ENCODE measurements around the gene GAS6. TPM values are rescaled to one million over a fixed set of nuclear protein-coding genes. Genes with fewer than 3 reads are reported as not detected.

GAS6 gene
- total RNA-seq, 4 donors from 2014 or later, result 132 to 392 (median 217) TPM

DNA sequence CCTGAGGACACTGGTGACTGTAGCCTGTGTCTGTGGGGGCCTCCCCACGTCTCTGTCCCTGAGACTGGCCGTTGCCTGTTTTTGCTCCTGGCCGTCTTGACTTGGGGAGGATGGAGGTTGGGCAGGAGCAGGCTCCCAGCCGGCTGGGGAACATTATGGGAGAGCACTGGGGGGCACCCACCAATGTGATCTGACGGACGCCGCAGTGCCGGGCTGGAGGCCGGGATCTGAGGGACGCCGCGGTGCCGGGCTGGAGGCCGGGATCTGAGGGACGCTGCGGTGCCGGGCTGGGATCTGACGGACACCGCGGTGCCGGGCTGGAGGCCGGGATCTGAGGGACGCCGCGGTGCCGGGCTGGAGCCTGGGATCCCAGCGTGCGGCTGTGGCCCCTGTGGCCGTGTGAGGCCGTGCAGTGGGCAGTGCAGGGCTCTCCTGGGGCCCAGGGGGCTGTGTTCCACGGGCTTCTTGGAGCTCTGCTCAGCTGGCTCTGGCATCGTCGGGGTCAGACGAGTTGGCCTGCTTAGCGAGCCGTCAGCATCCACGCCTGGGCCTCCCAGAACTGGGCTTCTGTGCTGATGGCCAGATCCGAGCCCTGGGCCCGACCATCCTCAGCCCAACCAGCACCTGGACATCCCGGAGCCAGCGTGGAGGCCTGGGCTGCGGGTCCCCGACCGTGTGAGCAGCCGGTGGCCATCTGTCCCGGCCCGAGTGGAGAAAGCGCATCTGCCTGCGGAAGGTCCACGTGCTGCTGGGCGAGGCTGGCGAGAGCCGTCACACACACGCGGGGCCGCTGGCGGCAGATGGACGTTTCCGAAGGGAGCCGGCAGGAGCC is 45.8 kb downstream of the GAS6 start:
- Histone ChIP-seq H3K36me3 (peaks cover 0 to 13% of the 10 kb centered on the region in 2 donors), H3K9me3 (no peaks in the 10 kb centered on the region), H3K27me3 (no peaks in the 10 kb centered on the region), H3K4me3 (no peak overlapping the region), H3K4me1 (peaks cover 3 to 79% (median 43%) of the 10 kb centered on the region in 3 donors), H3K27ac (peak overlapping the region; percentile 56 to 90 (median 88))
- TF ChIP-seq POLR2AphosphoS5 (IDR thresholded peaks at IDR 0.05) (no peak), POLR2A (IDR thresholded peaks at IDR 0.05) (no peak), EP300 (IDR thresholded peaks at IDR 0.05) (no peak)
- TF ChIP-seq, protein P1, sequence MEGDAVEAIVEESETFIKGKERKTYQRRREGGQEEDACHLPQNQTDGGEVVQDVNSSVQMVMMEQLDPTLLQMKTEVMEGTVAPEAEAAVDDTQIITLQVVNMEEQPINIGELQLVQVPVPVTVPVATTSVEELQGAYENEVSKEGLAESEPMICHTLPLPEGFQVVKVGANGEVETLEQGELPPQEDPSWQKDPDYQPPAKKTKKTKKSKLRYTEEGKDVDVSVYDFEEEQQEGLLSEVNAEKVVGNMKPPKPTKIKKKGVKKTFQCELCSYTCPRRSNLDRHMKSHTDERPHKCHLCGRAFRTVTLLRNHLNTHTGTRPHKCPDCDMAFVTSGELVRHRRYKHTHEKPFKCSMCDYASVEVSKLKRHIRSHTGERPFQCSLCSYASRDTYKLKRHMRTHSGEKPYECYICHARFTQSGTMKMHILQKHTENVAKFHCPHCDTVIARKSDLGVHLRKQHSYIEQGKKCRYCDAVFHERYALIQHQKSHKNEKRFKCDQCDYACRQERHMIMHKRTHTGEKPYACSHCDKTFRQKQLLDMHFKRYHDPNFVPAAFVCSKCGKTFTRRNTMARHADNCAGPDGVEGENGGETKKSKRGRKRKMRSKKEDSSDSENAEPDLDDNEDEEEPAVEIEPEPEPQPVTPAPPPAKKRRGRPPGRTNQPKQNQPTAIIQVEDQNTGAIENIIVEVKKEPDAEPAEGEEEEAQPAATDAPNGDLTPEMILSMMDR (IDR thresholded peaks at IDR 0.05), result no peak
- WGBS, 2 donors (ENCODE audit: low coverage in 1 of 2), result 100% methylated on average over 2 of the region's 60 CpGs; no CpG with 5 or more reads in 1 of the 2 donors
- no peak for ATAC-seq

DNA sequence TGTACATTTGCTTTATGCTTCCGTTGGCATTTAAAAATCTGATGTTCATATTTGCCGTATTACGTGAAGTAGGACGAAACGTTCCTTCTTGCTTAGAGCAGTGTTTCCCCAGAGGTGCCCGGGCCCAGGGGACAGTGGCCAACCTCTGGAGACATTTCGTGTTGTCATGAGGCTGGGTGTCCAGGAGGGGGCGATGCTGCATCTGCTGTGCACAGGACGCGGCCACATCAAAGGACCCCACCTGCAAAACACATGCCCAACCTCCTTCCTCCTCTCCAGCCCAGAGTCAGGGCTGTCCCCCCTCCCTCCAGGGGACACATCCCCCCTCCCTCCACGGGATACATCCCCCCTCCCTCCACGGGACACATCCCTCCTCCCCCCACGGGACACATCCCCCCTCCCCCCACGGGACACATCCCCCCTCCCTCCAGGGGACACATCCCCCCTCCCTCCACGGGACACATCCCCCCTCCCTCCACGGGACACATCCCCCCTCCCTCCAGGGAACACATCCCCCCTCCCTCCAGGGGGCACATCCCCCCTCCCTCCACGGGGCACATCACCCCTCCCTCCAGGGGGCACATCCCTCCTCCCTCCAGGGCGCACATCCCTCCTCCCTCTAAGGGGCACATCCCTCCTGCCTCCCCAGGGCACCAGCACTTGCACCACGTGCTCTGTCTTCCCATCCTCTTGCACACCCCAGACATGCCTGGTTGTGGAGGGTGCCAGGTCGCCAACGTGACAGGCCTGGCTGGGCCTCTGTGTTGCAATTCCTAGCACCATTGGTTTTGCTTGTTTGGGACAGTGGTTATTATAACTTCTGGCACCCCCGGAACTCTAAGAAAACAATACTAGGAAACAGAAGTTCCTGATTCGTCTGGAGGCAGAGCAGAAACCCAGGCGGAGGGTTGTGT is 46.7 kb downstream of the GAS6 start:
- no peaks in the 10 kb centered on the region for H3K27me3 ChIP-seq
- peak; percentile 75 for TF ChIP-seq POLR2AphosphoS5 (IDR thresholded peaks at IDR 0.05)
- no peak for TF ChIP-seq EP300 (IDR thresholded peaks at IDR 0.05)
- TF ChIP-seq POLR2A (IDR thresholded peaks at IDR 0.05), result no peak
- TF ChIP-seq, protein P1 (IDR thresholded peaks at IDR 0.05), result peak in 3 of 4 experiments; percentile 91 to 96 (median 94)
- peak; percentile 69 for ATAC-seq
- peak overlapping the region; percentile 56 to 90 (median 88) for H3K27ac ChIP-seq
- H3K36me3 ChIP-seq, result peaks cover 0 to 5% of the 10 kb centered on the region in 2 donors
- H3K4me1 ChIP-seq, result peaks cover 3 to 70% (median 39%) of the 10 kb centered on the region in 3 donors
- no peak overlapping the region for H3K4me3 ChIP-seq
- H3K9me3 ChIP-seq, result no peaks in the 10 kb centered on the region
- 0% methylated on average over 1 of the region's 24 CpGs; no CpG with 5 or more reads in 1 of the 2 donors for WGBS, 2 donors (ENCODE audit: low coverage in 1 of 2)

DNA sequence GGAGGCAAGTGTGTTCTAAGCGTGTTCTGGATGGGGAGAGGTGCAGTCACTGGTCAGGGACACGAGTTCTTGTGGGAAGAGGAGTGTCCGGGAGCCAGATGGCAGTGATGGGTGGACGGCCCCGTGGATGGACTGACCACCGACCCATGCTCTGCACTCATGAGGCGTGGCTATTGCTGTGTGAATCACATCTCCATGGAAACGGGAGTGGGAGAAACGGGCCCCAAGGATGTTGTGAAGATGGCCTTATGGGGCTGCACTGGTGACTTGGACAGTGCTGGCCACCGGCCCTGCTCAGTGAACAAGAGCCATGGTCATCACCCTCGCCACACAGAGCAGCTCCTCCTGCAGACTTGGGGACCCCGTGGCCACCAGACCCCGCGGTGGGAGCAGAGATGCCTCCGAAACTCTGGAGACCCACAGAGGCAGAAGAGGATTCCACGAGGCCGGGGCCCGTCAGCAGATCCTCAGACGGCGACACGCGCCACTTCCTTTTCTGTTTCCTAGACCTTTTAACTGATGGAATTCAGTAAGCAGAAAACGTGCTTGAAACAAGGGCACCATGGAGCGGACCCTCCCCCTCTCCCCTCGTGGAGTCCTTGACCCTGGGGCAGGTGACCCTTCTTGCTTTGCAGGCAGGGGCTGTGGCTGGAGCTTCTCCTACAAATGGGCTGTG is 47.5 kb downstream of the GAS6 start:
- no peaks in the 10 kb centered on the region for H3K9me3 ChIP-seq
- H3K27ac ChIP-seq, result peak overlapping the region in 2 of 4 donors; percentile 90
- WGBS, 2 donors (ENCODE audit: low coverage in 1 of 2), result 57 to 81% methylated on average over 6 to 7 of the region's 25 CpGs
- TF ChIP-seq POLR2A (IDR thresholded peaks at IDR 0.05) (no peak), POLR2AphosphoS5 (IDR thresholded peaks at IDR 0.05) (no peak), EP300 (IDR thresholded peaks at IDR 0.05) (no peak)
- TF ChIP-seq, protein P1 (IDR thresholded peaks at IDR 0.05), result no peak
- H3K4me1 ChIP-seq, result peaks cover 3 to 62% (median 31%) of the 10 kb centered on the region in 3 donors
- ATAC-seq, result no peak
- no peaks in the 10 kb centered on the region for H3K36me3 ChIP-seq
- H3K4me3 ChIP-seq, result peak overlapping the region in 1 of 2 donors; percentile 19
- no peaks in the 10 kb centered on the region for H3K27me3 ChIP-seq

DNA sequence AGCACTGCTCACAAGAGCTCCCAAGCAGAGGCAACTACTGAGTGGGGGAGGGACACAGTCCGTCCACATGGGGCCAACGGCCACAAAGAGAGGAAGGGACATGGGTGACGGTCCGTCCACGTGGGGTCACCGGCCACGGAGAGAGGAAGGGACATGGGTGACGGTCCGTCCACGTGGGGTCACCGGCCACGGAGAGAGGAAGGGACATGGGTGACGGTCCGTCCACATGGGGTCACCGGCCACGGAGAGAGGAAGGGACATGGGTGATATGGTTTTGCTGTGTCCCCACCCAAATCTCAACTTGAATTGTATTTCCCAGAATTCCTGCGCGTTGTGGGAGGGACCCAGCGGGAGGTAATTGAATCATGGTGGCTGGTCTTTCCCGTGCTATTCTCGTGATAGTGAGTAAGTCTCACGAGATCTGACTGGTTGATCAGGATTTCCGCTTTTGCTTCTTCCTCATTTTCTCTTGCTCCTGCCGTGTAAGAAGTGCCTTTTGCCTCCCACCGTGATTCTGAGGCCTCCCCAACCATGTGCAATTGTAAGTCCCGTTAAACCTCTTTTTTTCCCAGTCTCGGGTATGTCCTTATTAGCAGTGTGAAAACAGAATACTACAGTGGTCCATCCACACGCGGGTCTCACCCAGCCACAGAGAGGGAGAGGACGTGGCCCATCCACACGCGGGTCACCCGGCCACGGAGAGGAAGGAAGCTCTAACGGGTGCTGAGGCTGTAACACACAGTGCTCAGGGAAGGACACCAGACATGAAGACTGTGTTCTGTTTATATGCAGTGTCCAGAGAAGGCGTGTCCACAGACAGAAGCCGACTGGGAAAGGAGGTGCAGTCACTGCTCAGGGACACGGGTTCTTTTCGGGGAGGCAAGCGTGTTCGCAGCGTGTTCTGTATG is 48.5 kb downstream of the GAS6 start:
- 65 to 72% methylated on average over 19 to 30 of the region's 42 CpGs for WGBS, 2 donors (ENCODE audit: low coverage in 1 of 2)
- no peak for ATAC-seq
- H3K27ac ChIP-seq, result peak overlapping the region in 2 of 4 donors; percentile 90

More for the DNA sequence above, 48.5 kb downstream of the GAS6 start:
- Histone ChIP-seq H3K4me1 (peaks cover 3 to 52% (median 26%) of the 10 kb centered on the region in 3 donors), H3K9me3 (no peaks in the 10 kb centered on the region), H3K4me3 (peak overlapping the region in 1 of 2 donors; percentile 19), H3K36me3 (no peaks in the 10 kb centered on the region), H3K27me3 (no peaks in the 10 kb centered on the region)
- TF ChIP-seq EP300 (IDR thresholded peaks at IDR 0.05) (no peak), POLR2A (IDR thresholded peaks at IDR 0.05) (no peak), POLR2AphosphoS5 (IDR thresholded peaks at IDR 0.05) (no peak)
- TF ChIP-seq, protein P1 (IDR thresholded peaks at IDR 0.05), result no peak

All from gastroesophageal sphincter (tissue), 4 donors.